GM06990 (cell line): ENCODE data around the gene SLX1B.
"Not testable (repeated sequence)": the region's sequence is repeated elsewhere in the genome, so short reads cannot be mapped to it uniquely, and the experiment has no call there.

Experiments used
- DNase-seq: peaks from one replicate; pipeline ENCODE4 v3.0.0-alpha.2; 2011; ENCODE audit not compliant: insufficient read length; ENCODE audit errors: extremely low read depth
- H3K27me3 ChIP-seq: replicated peaks from 2 replicates; pipeline ENCODE4 v1.6.0; 2011; ENCODE audit warnings: low read length; ENCODE audit not compliant: control insufficient read depth, insufficient read depth
- H3K36me3 ChIP-seq: 2 replicates; pipeline ENCODE4 v1.5.1; 2011; ENCODE audit warnings: low read length; ENCODE audit not compliant: control insufficient read depth, insufficient read depth
- H3K4me3 ChIP-seq: replicated peaks from 2 replicates; pipeline ENCODE4 v1.5.1; 2011; ENCODE audit warnings: low read depth, mild to moderate bottlenecking, control low read depth, low read length

SLX1B gene

DNA sequence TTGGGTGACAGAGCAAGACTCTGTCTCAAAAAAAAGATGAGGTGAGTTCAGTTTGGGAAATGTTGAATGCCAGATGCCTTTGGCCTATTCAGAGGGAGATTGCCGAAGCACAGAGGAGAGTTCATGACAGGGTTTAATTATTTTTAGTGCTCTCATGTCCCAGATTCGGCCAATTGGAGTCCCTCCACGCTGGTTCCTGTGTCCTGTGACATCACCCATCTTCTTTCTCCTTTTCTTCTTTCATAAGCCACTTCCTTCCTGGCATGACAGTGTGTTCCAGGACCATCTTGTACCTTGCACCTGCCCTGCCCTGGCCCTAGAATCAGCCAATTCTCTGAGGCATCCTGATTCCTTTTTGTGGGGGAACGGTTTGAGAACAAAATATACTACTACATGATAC is 17.7 kb downstream of the SLX1B start:
- not testable (repeated sequence) for H3K27me3 ChIP-seq, H3K36me3 ChIP-seq, DNase-seq, H3K4me3 ChIP-seq

DNA sequence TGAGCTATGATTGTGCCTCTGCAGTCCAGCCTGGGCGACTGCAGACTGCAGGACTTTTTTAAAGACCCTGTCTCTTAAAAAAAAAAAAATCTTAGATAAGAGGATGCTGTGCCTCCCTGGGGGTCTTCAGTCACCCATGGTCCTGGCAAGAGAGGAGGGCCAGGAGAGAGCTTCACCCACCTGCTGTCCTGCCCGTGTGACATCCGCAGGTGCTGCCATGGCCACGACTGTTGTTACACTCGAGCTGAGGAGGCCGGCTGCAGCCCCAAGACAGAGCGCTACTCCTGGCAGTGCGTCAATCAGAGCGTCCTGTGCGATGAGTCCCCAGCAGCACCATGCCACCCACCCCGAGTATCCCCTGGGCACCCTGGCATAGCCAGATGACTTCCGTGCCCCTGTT is 27.9 kb downstream of the SLX1B start:
- DNase-seq: not testable (repeated sequence)

DNA sequence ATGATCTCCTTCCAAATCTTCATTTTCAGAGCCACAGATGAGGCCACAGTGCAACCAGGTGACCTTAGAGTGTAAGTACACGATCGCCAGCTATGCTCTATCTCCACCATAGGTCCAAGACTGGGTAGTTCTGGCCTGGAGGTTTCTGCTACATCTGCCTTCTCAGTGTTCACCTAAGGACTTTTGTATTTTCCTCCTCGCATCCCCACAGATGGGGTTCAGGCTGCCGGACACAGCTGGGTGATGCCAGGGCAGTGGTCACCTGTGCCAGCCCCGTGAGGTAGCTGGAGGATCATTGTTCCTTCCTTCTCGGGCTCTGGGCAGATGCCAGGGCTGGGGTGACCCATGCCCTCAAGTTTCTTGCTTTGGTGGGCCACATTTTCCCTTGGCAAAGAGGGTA is 52.0 kb downstream of the SLX1B start, which contains the start of gene NPIPB12:
TSS of gene NPIPB12 (minus strand) at position 101 of the 400 bp plus-strand sequence.
- not testable (repeated sequence) for DNase-seq

More for the DNA sequence above, 27.9 kb downstream of the SLX1B start:
- not testable (repeated sequence) for H3K27me3 ChIP-seq, H3K4me3 ChIP-seq, H3K36me3 ChIP-seq

More for the DNA sequence above, 52.0 kb downstream of the SLX1B start, which contains the start of gene NPIPB12:
- not testable (repeated sequence) for H3K4me3 ChIP-seq, H3K27me3 ChIP-seq, H3K36me3 ChIP-seq
